ENCODE measurements around the gene NFIX.

Gene NFIX

DNA sequence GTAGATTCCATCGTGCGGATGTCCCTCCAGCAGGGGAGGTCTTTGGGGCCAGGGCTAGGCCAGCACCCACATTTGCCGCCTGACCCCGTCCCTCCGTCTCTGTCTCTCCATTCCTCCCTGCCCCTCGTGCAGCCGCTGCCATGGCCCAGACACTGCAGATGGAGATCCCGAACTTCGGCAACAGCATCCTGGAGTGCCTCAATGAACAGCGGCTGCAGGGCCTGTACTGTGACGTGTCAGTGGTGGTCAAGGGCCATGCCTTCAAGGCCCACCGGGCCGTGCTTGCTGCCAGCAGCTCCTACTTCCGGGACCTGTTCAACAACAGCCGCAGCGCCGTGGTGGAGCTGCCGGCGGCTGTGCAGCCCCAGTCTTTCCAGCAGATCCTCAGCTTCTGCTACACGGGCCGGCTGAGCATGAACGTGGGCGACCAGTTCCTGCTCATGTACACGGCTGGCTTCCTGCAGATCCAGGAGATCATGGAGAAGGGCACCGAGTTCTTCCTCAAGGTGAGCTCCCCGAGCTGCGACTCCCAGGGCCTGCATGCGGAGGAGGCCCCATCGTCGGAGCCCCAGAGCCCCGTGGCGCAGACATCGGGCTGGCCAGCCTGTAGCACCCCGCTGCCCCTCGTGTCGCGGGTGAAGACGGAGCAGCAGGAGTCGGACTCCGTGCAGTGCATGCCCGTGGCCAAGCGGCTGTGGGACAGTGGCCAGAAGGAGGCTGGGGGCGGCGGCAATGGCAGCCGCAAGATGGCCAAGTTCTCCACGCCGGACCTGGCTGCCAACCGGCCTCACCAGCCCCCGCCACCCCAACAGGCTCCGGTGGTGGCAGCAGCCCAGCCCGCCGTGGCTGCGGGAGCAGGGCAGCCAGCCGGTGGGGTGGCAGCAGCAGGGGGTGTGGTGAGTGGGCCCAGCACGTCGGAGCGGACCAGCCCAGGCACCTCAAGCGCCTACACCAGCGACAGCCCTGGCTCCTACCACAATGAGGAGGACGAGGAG is 140.1 kb downstream of the NFIX start:
- no peak overlapping the region for H3K27ac ChIP-seq (ENCODE audit: low read length)
- peaks cover 36% of the 10 kb centered on the region for H3K36me3 ChIP-seq (replicated peaks; ENCODE audit: low read depth, low read length)
- TF ChIP-seq EZH2phosphoT487 (IDR thresholded peaks at IDR 0.05; ENCODE audit: low read depth) = no peak
- TF ChIP-seq, protein P1, sequence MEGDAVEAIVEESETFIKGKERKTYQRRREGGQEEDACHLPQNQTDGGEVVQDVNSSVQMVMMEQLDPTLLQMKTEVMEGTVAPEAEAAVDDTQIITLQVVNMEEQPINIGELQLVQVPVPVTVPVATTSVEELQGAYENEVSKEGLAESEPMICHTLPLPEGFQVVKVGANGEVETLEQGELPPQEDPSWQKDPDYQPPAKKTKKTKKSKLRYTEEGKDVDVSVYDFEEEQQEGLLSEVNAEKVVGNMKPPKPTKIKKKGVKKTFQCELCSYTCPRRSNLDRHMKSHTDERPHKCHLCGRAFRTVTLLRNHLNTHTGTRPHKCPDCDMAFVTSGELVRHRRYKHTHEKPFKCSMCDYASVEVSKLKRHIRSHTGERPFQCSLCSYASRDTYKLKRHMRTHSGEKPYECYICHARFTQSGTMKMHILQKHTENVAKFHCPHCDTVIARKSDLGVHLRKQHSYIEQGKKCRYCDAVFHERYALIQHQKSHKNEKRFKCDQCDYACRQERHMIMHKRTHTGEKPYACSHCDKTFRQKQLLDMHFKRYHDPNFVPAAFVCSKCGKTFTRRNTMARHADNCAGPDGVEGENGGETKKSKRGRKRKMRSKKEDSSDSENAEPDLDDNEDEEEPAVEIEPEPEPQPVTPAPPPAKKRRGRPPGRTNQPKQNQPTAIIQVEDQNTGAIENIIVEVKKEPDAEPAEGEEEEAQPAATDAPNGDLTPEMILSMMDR (IDR thresholded peaks at IDR 0.05; ENCODE audit: low read depth, low read length) = no peak
- no peaks in the 10 kb centered on the region for H3K27me3 ChIP-seq (ENCODE audit: low read depth, low read length)
- no peak overlapping the region for H2AFZ ChIP-seq (ENCODE audit: low read depth, low read length)
- no peak overlapping the region for H3K4me2 ChIP-seq (ENCODE audit: low read length)
- peaks cover 33% of the 10 kb centered on the region for H4K20me1 ChIP-seq (ENCODE audit: insufficient read depth, low read length)
- no peak overlapping the region for H3K4me3 ChIP-seq (ENCODE audit: low read length)
- H3K79me2 ChIP-seq (ENCODE audit: low read length) = peaks cover 46% of the 10 kb centered on the region
- no peak overlapping the region for H3K9ac ChIP-seq (ENCODE audit: low read length)
- H3K4me1 ChIP-seq (ENCODE audit: low read length) = no peaks in the 10 kb centered on the region
- no peaks in the 10 kb centered on the region for H3K9me3 ChIP-seq (ENCODE audit: insufficient read depth, low read length)

DNA sequence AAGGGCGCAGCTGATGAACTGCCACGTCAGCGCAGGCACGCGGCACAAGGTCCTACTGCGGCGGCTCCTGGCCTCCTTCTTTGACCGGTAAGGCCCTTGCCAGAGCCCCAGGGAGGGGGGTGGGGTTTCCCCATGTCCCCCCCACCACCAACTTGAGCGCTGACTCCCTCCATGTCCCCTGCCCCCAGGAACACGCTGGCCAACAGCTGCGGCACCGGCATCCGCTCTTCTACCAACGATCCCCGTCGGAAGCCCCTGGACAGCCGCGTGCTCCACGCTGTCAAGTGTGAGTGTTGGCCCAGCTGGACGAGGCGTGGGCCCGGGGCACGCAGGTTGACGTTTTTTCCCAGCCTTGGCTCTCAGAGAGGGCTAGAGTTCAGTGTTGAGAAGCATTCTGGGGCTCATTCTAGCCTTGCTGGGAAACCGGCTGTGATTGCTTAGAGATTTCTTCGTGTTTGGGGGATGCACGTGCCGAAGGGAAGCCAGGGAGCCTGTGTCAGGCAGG is 142.1 kb downstream of the NFIX start:
- H3K4me1 ChIP-seq (ENCODE audit: low read length) = no peaks in the 10 kb centered on the region
- peaks cover 36% of the 10 kb centered on the region for H3K36me3 ChIP-seq (replicated peaks; ENCODE audit: low read depth, low read length)
- no peak for TF ChIP-seq EZH2phosphoT487 (IDR thresholded peaks at IDR 0.05; ENCODE audit: low read depth)
- TF ChIP-seq, protein P1 (IDR thresholded peaks at IDR 0.05; ENCODE audit: low read depth, low read length) = no peak
- no peak overlapping the region for H3K9ac ChIP-seq (ENCODE audit: low read length)
- no peaks in the 10 kb centered on the region for H3K27me3 ChIP-seq (ENCODE audit: low read depth, low read length)
- H2AFZ ChIP-seq (ENCODE audit: low read depth, low read length) = no peak overlapping the region
- H3K4me2 ChIP-seq (ENCODE audit: low read length) = no peak overlapping the region
- H3K4me3 ChIP-seq (ENCODE audit: low read length) = no peak overlapping the region
- H3K79me2 ChIP-seq (ENCODE audit: low read length) = peaks cover 28% of the 10 kb centered on the region
- H3K27ac ChIP-seq (ENCODE audit: low read length) = no peak overlapping the region
- H3K9me3 ChIP-seq (ENCODE audit: insufficient read depth, low read length) = no peaks in the 10 kb centered on the region
- peaks cover 24% of the 10 kb centered on the region for H4K20me1 ChIP-seq (ENCODE audit: insufficient read depth, low read length)

DNA sequence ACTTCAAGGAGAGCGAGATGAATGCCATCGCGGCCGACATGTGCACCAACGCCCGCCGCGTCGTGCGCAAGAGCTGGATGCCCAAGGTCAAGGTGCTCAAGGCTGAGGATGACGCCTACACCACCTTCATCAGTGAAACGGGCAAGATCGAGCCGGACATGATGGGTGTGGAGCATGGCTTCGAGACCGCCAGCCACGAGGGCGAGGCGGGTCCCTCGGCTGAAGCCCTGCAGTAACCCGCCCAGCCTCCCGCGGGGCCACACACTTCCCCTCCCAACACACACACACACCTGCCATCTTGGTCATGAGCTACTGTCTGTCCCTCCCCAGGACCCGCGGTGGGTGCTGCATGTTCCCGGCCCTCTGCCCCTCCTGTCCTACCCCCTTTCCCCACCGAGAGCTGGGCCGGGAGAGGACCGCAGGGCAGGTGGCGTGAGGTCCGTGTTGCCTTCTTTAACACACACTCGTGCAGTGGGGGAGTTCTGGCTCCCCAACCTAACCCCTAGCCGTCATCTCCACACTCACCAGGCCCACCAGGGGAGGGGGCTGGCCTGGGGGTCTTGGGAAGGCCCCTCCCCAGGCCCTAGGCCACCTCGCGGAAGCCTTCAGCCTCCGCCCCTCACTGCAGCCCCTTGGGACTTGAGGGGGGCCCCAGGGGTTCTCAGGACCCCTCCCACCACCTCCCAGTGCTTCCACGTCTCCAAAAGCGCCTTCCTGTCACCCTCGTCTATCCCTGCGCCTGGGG is 143.1 kb downstream of the NFIX start:
- H4K20me1 ChIP-seq (ENCODE audit: insufficient read depth, low read length) = peaks cover 14% of the 10 kb centered on the region
- no peak overlapping the region for H3K27ac ChIP-seq (ENCODE audit: low read length)
- H3K4me1 ChIP-seq (ENCODE audit: low read length) = no peaks in the 10 kb centered on the region
- H3K4me3 ChIP-seq (ENCODE audit: low read length) = no peak overlapping the region
- no peak overlapping the region for H2AFZ ChIP-seq (ENCODE audit: low read depth, low read length)
- H3K4me2 ChIP-seq (ENCODE audit: low read length) = no peak overlapping the region
- H3K9ac ChIP-seq (ENCODE audit: low read length) = no peak overlapping the region
- H3K9me3 ChIP-seq (ENCODE audit: insufficient read depth, low read length) = no peaks in the 10 kb centered on the region
- peaks cover 18% of the 10 kb centered on the region for H3K79me2 ChIP-seq (ENCODE audit: low read length)
- peaks cover 36% of the 10 kb centered on the region for H3K36me3 ChIP-seq (replicated peaks; ENCODE audit: low read depth, low read length)
- no peaks in the 10 kb centered on the region for H3K27me3 ChIP-seq (ENCODE audit: low read depth, low read length)
- TF ChIP-seq, protein P1 (IDR thresholded peaks at IDR 0.05; ENCODE audit: low read depth, low read length) = no peak
- TF ChIP-seq EZH2phosphoT487 (IDR thresholded peaks at IDR 0.05; ENCODE audit: low read depth) = no peak

DNA sequence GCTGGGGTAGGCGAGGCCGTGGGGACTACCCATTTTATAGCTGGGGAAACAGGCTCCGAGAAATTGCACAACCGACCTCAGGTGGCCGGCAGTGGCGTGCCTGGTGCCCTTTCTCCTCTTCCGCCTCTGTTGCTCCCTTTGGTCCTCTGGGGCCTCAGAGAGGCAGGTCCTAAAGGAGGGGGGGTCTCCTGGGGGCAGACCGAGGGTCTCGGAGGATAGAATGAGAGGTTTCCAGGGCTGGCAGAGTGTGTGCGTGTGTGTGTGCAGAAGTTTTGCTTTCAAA is 143.6 kb downstream of the NFIX start:
- peaks cover 36% of the 10 kb centered on the region for H3K36me3 ChIP-seq (replicated peaks; ENCODE audit: low read depth, low read length)

More for the DNA sequence above, 143.6 kb downstream of the NFIX start:
- Histone ChIP-seq H3K4me2 (ENCODE audit: low read length) (no peak overlapping the region), H3K4me1 (ENCODE audit: low read length) (no peaks in the 10 kb centered on the region), H2AFZ (ENCODE audit: low read depth, low read length) (no peak overlapping the region), H4K20me1 (ENCODE audit: insufficient read depth, low read length) (peaks cover 9% of the 10 kb centered on the region), H3K9ac (ENCODE audit: low read length) (no peak overlapping the region), H3K79me2 (ENCODE audit: low read length) (peaks cover 13% of the 10 kb centered on the region; the same call in 1 of the 2 replicates), H3K27ac (ENCODE audit: low read length) (no peak overlapping the region), H3K27me3 (ENCODE audit: low read depth, low read length) (no peaks in the 10 kb centered on the region), H3K9me3 (ENCODE audit: insufficient read depth, low read length) (no peaks in the 10 kb centered on the region), H3K4me3 (ENCODE audit: low read length) (no peak overlapping the region)
- TF ChIP-seq EZH2phosphoT487 (IDR thresholded peaks at IDR 0.05; ENCODE audit: low read depth) = no peak
- TF ChIP-seq, protein P1 (IDR thresholded peaks at IDR 0.05; ENCODE audit: low read depth, low read length) = no peak

All from OCI-LY3 (cell line).